ENCODE measurements around the gene NDUFV2.
"Not testable (repeated sequence)": the region's sequence is repeated elsewhere in the genome, so short reads cannot be mapped to it uniquely, and the experiment has no call there.

The NDUFV2 gene

DNA sequence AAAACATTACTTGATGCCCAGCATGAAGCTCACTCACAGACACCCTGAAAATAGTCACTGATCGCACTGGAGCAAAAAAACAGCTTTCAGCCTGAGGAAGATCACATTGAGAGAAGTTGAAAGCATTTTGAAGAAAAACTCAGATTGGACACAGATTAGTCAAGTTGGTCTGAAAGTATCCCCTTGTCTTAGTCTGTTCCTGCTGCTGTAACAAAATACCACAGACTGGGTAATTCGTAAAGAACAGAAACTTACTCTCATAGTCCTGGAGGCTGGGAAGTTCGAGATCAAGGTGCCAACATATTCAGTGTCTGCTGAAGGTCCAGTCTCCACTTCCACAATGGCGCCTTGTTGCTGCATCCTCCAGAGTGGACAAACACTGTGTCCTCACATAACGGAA is 14.2 kb upstream of the NDUFV2 start:
- no peak overlapping the region for H3K27ac ChIP-seq (ENCODE audit: low read length)
- no peaks in the 10 kb centered on the region for H3K27me3 ChIP-seq (ENCODE audit: control insufficient read depth, insufficient read depth, low read length)
- H3K9me3 ChIP-seq (ENCODE audit: control insufficient read depth, insufficient read depth, low read length), result no peaks in the 10 kb centered on the region
- H3K36me3 ChIP-seq (ENCODE audit: control insufficient read depth, insufficient read depth, low read length), result no peaks in the 10 kb centered on the region
- no CpG with 5 or more reads among the region's 5 CpGs for WGBS (ENCODE audit: insufficient coverage, insufficient read length)
- H3K4me1 ChIP-seq (ENCODE audit: control insufficient read depth, insufficient read depth, low read length), result no peaks in the 10 kb centered on the region
- no peak for DNase-seq (ENCODE audit: low read depth, low spot score)
- no peak overlapping the region for H3K4me3 ChIP-seq (ENCODE audit: low read length)

- H3K27ac ChIP-seq (ENCODE audit: low read length); H3K27me3 ChIP-seq (ENCODE audit: control insufficient read depth, insufficient read depth, low read length); H3K9me3 ChIP-seq (ENCODE audit: control insufficient read depth, insufficient read depth, low read length); H3K36me3 ChIP-seq (ENCODE audit: control insufficient read depth, insufficient read depth, low read length); H3K4me3 ChIP-seq (ENCODE audit: low read length); H3K4me1 ChIP-seq (ENCODE audit: control insufficient read depth, insufficient read depth, low read length); DNase-seq (ENCODE audit: low read depth, low spot score): not testable (repeated sequence)
- no CpG with 5 or more reads among the region's 2 CpGs for WGBS (ENCODE audit: insufficient coverage, insufficient read length)
These were observed 13.8 kb upstream of the NDUFV2 start for GRCh38 chr18:9088727-9089126.

DNA sequence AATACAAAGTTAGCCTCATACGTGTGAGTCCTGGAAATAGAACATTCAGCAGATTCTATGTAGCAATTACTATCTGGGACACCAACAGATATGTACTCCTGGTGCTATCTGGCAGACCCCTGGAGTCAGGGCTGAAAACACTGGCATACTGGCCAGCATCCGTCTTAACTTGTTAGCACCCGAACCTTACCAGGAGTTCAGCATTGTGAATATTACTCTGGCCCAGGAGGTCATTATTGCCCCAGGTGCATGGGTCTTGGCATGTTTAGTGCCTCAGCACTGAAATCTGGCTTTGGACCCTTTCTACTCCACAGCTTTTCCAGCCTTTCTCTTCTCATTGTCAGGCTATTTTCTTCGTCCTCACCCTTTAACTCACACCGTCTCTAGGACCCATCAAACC is 11.9 kb upstream of the NDUFV2 start:
- DNase-seq (ENCODE audit: low read depth, low spot score), result no peak
- Histone ChIP-seq H3K4me1 (ENCODE audit: control insufficient read depth, insufficient read depth, low read length) (peaks cover 2% of the 10 kb centered on the region; the same call in 1 of the 2 replicates), H3K27ac (ENCODE audit: low read length) (no peak overlapping the region), H3K9me3 (ENCODE audit: control insufficient read depth, insufficient read depth, low read length) (no peaks in the 10 kb centered on the region; the same call in 1 of the 2 replicates), H3K4me3 (ENCODE audit: low read length) (no peak overlapping the region), H3K36me3 (ENCODE audit: control insufficient read depth, insufficient read depth, low read length) (no peaks in the 10 kb centered on the region), H3K27me3 (ENCODE audit: control insufficient read depth, insufficient read depth, low read length) (no peaks in the 10 kb centered on the region)
- no CpG with 5 or more reads among the region's 5 CpGs for WGBS (ENCODE audit: insufficient coverage, insufficient read length)

DNA sequence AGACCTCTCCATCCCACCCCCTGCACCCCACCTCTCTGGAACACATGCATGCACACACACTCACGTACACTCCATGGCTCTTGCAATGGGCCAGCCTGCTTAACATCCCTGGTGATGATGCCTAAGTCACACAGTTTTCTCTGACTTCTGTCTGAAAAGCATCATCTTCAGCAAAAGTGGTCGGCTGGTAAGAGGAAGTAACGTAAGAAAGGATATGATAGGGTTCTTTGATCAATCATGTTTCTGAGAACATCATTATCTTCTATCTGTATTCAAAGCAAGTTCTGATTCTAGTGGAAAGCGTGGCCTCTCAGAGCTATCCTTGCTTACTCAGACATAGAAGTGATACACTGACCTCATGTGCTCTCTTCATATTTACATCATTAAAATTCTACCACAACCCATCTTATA is 11.4 kb upstream of the NDUFV2 start:
- H3K4me1 ChIP-seq (ENCODE audit: control insufficient read depth, insufficient read depth, low read length), result peaks cover 2% of the 10 kb centered on the region; the same call in 1 of the 2 replicates
- no peaks in the 10 kb centered on the region for H3K27me3 ChIP-seq (ENCODE audit: control insufficient read depth, insufficient read depth, low read length)
- H3K36me3 ChIP-seq (ENCODE audit: control insufficient read depth, insufficient read depth, low read length), result no peaks in the 10 kb centered on the region
- no peak overlapping the region for H3K27ac ChIP-seq (ENCODE audit: low read length)
- no peak overlapping the region for H3K4me3 ChIP-seq (ENCODE audit: low read length)
- WGBS (ENCODE audit: insufficient coverage, insufficient read length), result no CpG with 5 or more reads among the region's 4 CpGs
- DNase-seq (ENCODE audit: low read depth, low spot score), result no peak
- H3K9me3 ChIP-seq (ENCODE audit: control insufficient read depth, insufficient read depth, low read length), result no peaks in the 10 kb centered on the region; the same call in 1 of the 2 replicates

DNA sequence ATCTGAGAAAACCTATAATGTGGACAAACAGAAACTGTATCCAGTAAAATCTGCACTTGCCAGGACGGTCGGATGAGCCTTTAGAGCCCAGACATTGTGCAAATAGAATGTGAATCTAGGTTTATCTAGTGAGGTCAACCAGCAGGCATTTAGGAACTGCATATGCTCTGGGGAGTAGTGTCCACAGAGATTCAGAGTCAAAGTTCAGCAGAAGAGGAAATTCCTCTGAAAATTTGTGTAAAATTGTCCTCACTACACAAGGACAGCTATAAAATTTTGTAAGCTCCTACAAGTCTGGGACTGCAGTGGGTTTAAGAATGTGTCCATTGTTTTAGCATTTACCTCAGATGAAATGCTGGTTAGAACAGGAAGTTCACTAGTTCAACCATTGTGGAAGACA is 9.8 kb upstream of the NDUFV2 start:
- Histone ChIP-seq H3K4me3 (ENCODE audit: low read length) (no peak overlapping the region), H3K27ac (ENCODE audit: low read length) (no peak overlapping the region), H3K4me1 (ENCODE audit: control insufficient read depth, insufficient read depth, low read length) (peaks cover 2% of the 10 kb centered on the region; the same call in 1 of the 2 replicates), H3K9me3 (ENCODE audit: control insufficient read depth, insufficient read depth, low read length) (no peaks in the 10 kb centered on the region; the same call in 1 of the 2 replicates), H3K36me3 (ENCODE audit: control insufficient read depth, insufficient read depth, low read length) (no peaks in the 10 kb centered on the region), H3K27me3 (ENCODE audit: control insufficient read depth, insufficient read depth, low read length) (no peaks in the 10 kb centered on the region)
- no peak for DNase-seq (ENCODE audit: low read depth, low spot score)
- no CpG with 5 or more reads among the region's 2 CpGs for WGBS (ENCODE audit: insufficient coverage, insufficient read length)

- DNase-seq (ENCODE audit: low read depth, low spot score); H3K27ac ChIP-seq (ENCODE audit: low read length): not testable (repeated sequence)
- no CpG with 5 or more reads among the region's 3 CpGs for WGBS (ENCODE audit: insufficient coverage, insufficient read length)
These were observed 9.4 kb upstream of the NDUFV2 start for GRCh38 chr18:9093109-9093508.

DNA sequence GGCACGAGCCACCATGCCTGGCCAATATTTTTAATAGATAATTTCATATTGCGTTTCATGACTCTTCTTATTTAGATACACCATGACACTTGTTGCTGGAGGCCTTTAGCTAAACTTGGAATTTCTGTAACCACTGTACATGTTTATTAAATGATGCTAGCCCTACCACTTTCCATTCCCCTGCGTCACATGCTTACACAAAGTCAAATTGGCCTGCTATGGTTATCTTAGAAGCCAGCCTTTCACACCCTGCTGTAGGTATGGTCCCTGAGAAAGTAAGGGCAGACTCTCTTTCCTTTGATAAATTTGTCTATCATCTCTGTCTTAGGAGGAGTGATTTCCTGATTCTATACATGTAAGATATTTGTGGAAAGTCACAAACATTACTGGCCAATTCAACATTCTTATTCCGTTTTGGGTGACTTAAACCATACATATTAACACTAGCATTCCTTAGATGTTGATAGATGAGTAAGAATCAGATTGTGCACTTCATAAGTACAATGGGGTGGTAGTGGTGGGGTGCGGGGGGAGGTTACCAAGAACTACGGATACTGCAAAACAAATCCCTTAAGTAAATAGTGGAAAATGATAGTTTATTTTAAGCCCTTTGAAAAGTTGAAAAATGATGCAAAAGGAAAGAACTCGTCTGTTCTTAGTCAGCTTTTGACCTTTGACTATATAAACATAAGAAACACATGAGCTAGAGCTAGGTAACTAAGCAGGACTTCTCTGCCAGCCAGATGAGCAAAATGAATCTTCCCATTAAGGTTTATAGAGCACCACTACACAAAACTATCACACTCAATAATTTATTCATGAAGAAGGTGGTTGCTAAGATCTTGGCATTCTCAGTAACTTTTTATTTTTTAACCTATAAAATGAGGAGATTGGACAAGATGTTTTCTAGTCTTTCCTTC is 7.9 kb upstream of the NDUFV2 start:
- Histone ChIP-seq H3K4me1 (ENCODE audit: control insufficient read depth, insufficient read depth, low read length) (peaks cover 2% of the 10 kb centered on the region; the same call in 1 of the 2 replicates), H3K27ac (ENCODE audit: low read length) (no peak overlapping the region), H3K36me3 (ENCODE audit: control insufficient read depth, insufficient read depth, low read length) (no peaks in the 10 kb centered on the region), H3K9me3 (ENCODE audit: control insufficient read depth, insufficient read depth, low read length) (no peaks in the 10 kb centered on the region; the same call in 1 of the 2 replicates), H3K27me3 (ENCODE audit: control insufficient read depth, insufficient read depth, low read length) (no peaks in the 10 kb centered on the region), H3K4me3 (ENCODE audit: low read length) (no peak overlapping the region)
- DNase-seq (ENCODE audit: low read depth, low spot score), result no peak
- WGBS (ENCODE audit: insufficient coverage, insufficient read length), result no CpG with 5 or more reads among the region's 7 CpGs

More at GRCh38 chr18:9093109-9093508, 9.4 kb upstream of the NDUFV2 start:
- H3K4me3 ChIP-seq (ENCODE audit: low read length); H3K36me3 ChIP-seq (ENCODE audit: control insufficient read depth, insufficient read depth, low read length); H3K4me1 ChIP-seq (ENCODE audit: control insufficient read depth, insufficient read depth, low read length); H3K27me3 ChIP-seq (ENCODE audit: control insufficient read depth, insufficient read depth, low read length); H3K9me3 ChIP-seq (ENCODE audit: control insufficient read depth, insufficient read depth, low read length): not testable (repeated sequence)

GRCh38 chr18:9095297-9096006 is 7.0 kb upstream of the NDUFV2 start:
- Histone ChIP-seq H3K36me3 (ENCODE audit: control insufficient read depth, insufficient read depth, low read length) (no peaks in the 10 kb centered on the region), H3K27ac (ENCODE audit: low read length) (no peak overlapping the region), H3K27me3 (ENCODE audit: control insufficient read depth, insufficient read depth, low read length) (no peaks in the 10 kb centered on the region), H3K4me3 (ENCODE audit: low read length) (no peak overlapping the region), H3K9me3 (ENCODE audit: control insufficient read depth, insufficient read depth, low read length) (no peaks in the 10 kb centered on the region; the same call in 1 of the 2 replicates), H3K4me1 (ENCODE audit: control insufficient read depth, insufficient read depth, low read length) (peaks cover 2% of the 10 kb centered on the region; the same call in 1 of the 2 replicates)
- no CpG with 5 or more reads among the region's 9 CpGs for WGBS (ENCODE audit: insufficient coverage, insufficient read length)
- DNase-seq (ENCODE audit: low read depth, low spot score), result no peak

DNA sequence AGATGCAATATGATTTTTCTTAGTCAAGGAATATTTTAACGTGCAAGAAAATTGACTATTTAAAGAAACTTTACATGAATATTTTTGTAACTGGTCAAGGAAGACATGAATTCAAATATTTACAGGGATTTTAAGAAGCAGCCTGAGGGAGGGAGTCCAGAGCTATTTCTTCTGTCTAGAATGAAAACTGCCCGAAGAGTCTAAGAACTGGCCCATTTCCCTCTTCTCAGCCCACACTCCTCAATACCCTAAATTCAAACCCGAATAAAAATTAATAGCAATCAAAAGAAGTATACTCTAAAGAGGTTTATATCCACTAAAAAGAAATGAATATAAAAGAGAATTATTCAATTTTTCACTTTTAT is 6.5 kb upstream of the NDUFV2 start:
- Histone ChIP-seq H3K4me3 (ENCODE audit: low read length) (no peak overlapping the region), H3K9me3 (ENCODE audit: control insufficient read depth, insufficient read depth, low read length) (no peaks in the 10 kb centered on the region; the same call in 1 of the 2 replicates), H3K36me3 (ENCODE audit: control insufficient read depth, insufficient read depth, low read length) (no peaks in the 10 kb centered on the region), H3K4me1 (ENCODE audit: control insufficient read depth, insufficient read depth, low read length) (peaks cover 2% of the 10 kb centered on the region; the same call in 1 of the 2 replicates), H3K27ac (ENCODE audit: low read length) (no peak overlapping the region), H3K27me3 (ENCODE audit: control insufficient read depth, insufficient read depth, low read length) (no peaks in the 10 kb centered on the region)
- no peak for DNase-seq (ENCODE audit: low read depth, low spot score)
- 100% methylated on average over 1 of the region's 3 CpGs for WGBS (ENCODE audit: insufficient coverage, insufficient read length)

GRCh38 chr18:9096685-9097084 is 5.8 kb upstream of the NDUFV2 start:
- H3K27me3 ChIP-seq (ENCODE audit: control insufficient read depth, insufficient read depth, low read length), result no peaks in the 10 kb centered on the region
- peaks cover 2% of the 10 kb centered on the region; the same call in 1 of the 2 replicates for H3K4me1 ChIP-seq (ENCODE audit: control insufficient read depth, insufficient read depth, low read length)
- H3K27ac ChIP-seq (ENCODE audit: low read length), result no peak overlapping the region
- WGBS (ENCODE audit: insufficient coverage, insufficient read length), result no CpG with 5 or more reads among the region's 2 CpGs
- DNase-seq (ENCODE audit: low read depth, low spot score), result no peak
- no peak overlapping the region for H3K4me3 ChIP-seq (ENCODE audit: low read length)
- no peaks in the 10 kb centered on the region for H3K36me3 ChIP-seq (ENCODE audit: control insufficient read depth, insufficient read depth, low read length)
- H3K9me3 ChIP-seq (ENCODE audit: control insufficient read depth, insufficient read depth, low read length), result no peaks in the 10 kb centered on the region; the same call in 1 of the 2 replicates

Measured in iPS DF 6.9 (cell line).